Gastrocnemius medialis (tissue), 4 donors: ENCODE results near the gene ABI3.

Experiments used
- CTCF ChIP-seq, 5 experiments: fragments of 450-650 bp in 3 of 5; fragments of 200-600 bp in 2 of 5; sonication (generic) in 2 of 5; IDR thresholded peaks in 4 of 5; conservative IDR thresholded peaks in 1 of 5; 1 replicate in 4 of 5; 2 replicates in 1 of 5; pipeline ENCODE4 v1.5.1; 2016 to 2019; ENCODE audit warnings: antibody characterized with exemption in 5 of 5, mild to moderate bottlenecking in 3 of 5, moderate library complexity in 3 of 5
- POLR2A ChIP-seq, 2 donors: fragments of 450-650 bp; IDR thresholded peaks; one replicate each; pipeline ENCODE4 v1.6.1; 2017; ENCODE audit warnings: antibody characterized with exemption in 2 of 2, mild to moderate bottlenecking in 2 of 2, moderate library complexity in 2 of 2

GRCh38 chr17:49230636-49231562 lies 20.4 kb downstream of the ABI3 start, which contains the start of gene PHOSPHO1:
- TF ChIP-seq CTCF (IDR thresholded peaks at IDR 0.05 in 4 of 5, conservative IDR thresholded peaks at IDR 0.05 in 1 of 5) (no peak), POLR2A (IDR thresholded peaks at IDR 0.05) (peak; percentile 39 to 66)
